Measurements from ENCODE around the gene GLB1L.

GLB1L gene

GRCh38 chr2:219219784-219220532 lies 25.3 kb downstream of the GLB1L start:
- no peak for DNase-seq

GRCh38 chr2:219218732-219219701 lies 26.2 kb downstream of the GLB1L start, which contains the start of gene ABCB6:
ABCB6 (minus strand) TSS chr2:219218958; CDS start chr2:219218673, 285 bp downstream.
- DNase-seq: peak; percentile 93

GRCh38 chr2:219218217-219218731 lies 27.0 kb downstream of the GLB1L start:
- DNase-seq: peak; percentile 54

GRCh38 chr2:219216535-219216915 lies 28.7 kb downstream of the GLB1L start:
- no peak for DNase-seq

GRCh38 chr2:219215871-219216534 lies 29.2 kb downstream of the GLB1L start:
- DNase-seq: no peak

GRCh38 chr2:219214786-219215185 lies 30.5 kb downstream of the GLB1L start:
- DNase-seq: no peak

GRCh38 chr2:219214141-219214540 lies 31.1 kb downstream of the GLB1L start:
- DNase-seq: no peak

- no peak for DNase-seq
These were observed 31.7 kb downstream of the GLB1L start for GRCh38 chr2:219213486-219214071.

- no peak for DNase-seq
These were observed 32.2 kb downstream of the GLB1L start for GRCh38 chr2:219213026-219213415.

GRCh38 chr2:219210886-219211362 lies 34.3 kb downstream of the GLB1L start:
- no peak for DNase-seq

GRCh38 chr2:219210196-219210885 lies 34.9 kb downstream of the GLB1L start:
- no peak for DNase-seq

- DNase-seq: no peak
These were observed 35.7 kb downstream of the GLB1L start for GRCh38 chr2:219209236-219210195.

GRCh38 chr2:219207884-219208740 lies 37.1 kb downstream of the GLB1L start:
- DNase-seq: peak; percentile 34

GRCh38 chr2:219207134-219207883 lies 37.9 kb downstream of the GLB1L start:
- DNase-seq: no peak

GRCh38 chr2:219206328-219207133 lies 38.7 kb downstream of the GLB1L start, which contains the start of gene ZFAND2B:
ZFAND2B (plus strand) TSS chr2:219206782; CDS start chr2:219206988, 206 bp downstream.
- peak; percentile 92 for DNase-seq

GRCh38 chr2:219205981-219206327 lies 39.3 kb downstream of the GLB1L start:
- no peak for DNase-seq

- no peak for DNase-seq
These were observed 40.1 kb downstream of the GLB1L start for GRCh38 chr2:219205165-219205538.

Measured in NCI-H510A treated with DMSO at 0.1 percent for 48 hours (cell line).